ENCODE measurements around the gene VIPR2.

VIPR2 gene

DNA sequence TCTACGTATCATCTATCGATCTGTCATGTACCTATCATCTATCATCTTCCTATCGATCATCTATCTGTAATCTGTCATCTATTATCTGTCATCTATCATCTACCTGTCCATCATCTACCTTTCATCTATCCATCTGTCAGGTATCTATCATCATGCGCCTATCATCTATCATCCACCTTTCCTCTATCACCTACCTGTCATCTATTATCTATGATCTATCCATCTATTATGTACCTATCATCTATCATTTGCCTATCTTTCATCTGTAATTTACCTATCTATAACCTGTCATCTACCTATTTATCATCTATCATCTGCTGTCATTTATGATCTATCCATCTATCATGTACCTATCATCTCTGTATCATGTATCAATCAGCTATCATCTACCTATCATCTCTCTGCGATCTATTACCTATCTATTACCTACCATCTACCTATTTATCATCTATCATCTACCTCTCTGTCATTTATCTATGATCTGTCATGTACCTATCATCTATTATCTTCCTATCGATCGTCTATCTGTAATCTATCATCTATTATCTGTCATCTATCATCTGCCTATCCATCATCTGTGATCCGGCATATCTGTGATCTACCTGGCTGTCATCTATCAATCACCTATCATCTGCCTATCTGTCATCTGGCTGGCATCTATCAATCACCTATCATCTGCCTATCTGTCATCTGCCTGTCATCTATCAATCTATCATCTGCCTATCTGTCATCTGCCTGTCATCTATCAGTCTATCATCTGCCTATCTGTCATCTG, 1.6 kb upstream of the VIPR2 start:
- Histone ChIP-seq H3K18ac (ENCODE audit: low read length) (no peak overlapping the region), H3K36me3 (ENCODE audit: control insufficient read depth in 1 of 2, insufficient read depth in 2 of 2, low read length in 2 of 2) (no peaks in the 10 kb centered on the region), H2AFZ (ENCODE audit: insufficient read depth, low read length, poor library complexity) (no peak overlapping the region), H4K12ac (ENCODE audit: low read depth, low read length) (no peak overlapping the region), H3K14ac (ENCODE audit: low read length) (no peak overlapping the region), H3K4me1 (ENCODE audit: control insufficient read depth in 1 of 2, insufficient read depth in 2 of 2, low read length in 2 of 2) (peaks cover 10 to 16% of the 10 kb centered on the region in 2 experiments), H4K8ac (ENCODE audit: low read depth, low read length) (no peak overlapping the region), H3K9ac (ENCODE audit: low read length) (no peak overlapping the region), H3K23ac (ENCODE audit: low read length) (no peak overlapping the region), H3K79me1 (ENCODE audit: low read length) (no peaks in the 10 kb centered on the region), H3K4me3 (ENCODE audit: low read depth, low read length) (no peak overlapping the region), H2BK120ac (ENCODE audit: insufficient read depth, low read length, poor library complexity) (no peak overlapping the region), H3K4me2 (ENCODE audit: low read length) (no peak overlapping the region), H2AK5ac (ENCODE audit: low read length) (no peak overlapping the region), H3K4ac (ENCODE audit: low read depth, low read length) (no peak overlapping the region), H3K79me2 (ENCODE audit: control insufficient read depth, insufficient read depth, low read length, poor library complexity) (no peaks in the 10 kb centered on the region), H4K91ac (ENCODE audit: low read depth, low read length) (no peak overlapping the region), H3K27me3 (ENCODE audit: insufficient read depth, low read length) (peaks cover 17% of the 10 kb centered on the region), H3K27ac (ENCODE audit: low read depth, low read length) (no peak overlapping the region), H2BK5ac (ENCODE audit: low read depth, low read length, poor library complexity) (no peak overlapping the region), H2BK12ac (ENCODE audit: low read length) (no peak overlapping the region), H3K9me3 (ENCODE audit: insufficient read depth, low read depth, low read length) (peaks cover 8% of the 10 kb centered on the region)
- WGBS (ENCODE audit: extremely low coverage, insufficient coverage, insufficient read length): 100% methylated on average over 4 of the region's 8 CpGs
- DNase-seq: no peak

DNA sequence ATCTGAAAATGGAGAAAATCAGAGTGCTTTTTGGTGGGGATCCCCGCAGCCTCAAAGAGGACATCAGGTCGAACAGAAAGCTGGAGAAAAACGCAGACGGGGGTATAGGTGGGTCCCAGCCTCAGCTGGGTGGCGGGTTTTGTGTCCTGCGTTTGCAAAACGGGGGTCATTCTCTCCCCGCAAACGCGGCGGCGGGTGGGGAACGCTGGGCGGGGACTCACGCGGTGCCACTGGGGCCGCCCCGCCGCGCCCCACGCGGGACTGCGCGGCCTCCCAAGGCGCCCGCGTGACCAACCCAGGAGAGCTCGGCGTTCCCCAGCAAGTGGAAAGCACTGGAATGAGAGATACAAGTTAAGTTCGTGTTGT, 806 bp upstream of the VIPR2 start:
- DNase-seq: no peak
- Histone ChIP-seq H2BK120ac (ENCODE audit: insufficient read depth, low read length, poor library complexity) (no peak overlapping the region), H2BK5ac (ENCODE audit: low read depth, low read length, poor library complexity) (no peak overlapping the region), H3K36me3 (ENCODE audit: control insufficient read depth in 1 of 2, insufficient read depth in 2 of 2, low read length in 2 of 2) (no peaks in the 10 kb centered on the region), H3K27ac (ENCODE audit: low read depth, low read length) (no peak overlapping the region), H3K27me3 (ENCODE audit: insufficient read depth, low read length) (peaks cover 17% of the 10 kb centered on the region), H3K9me3 (ENCODE audit: insufficient read depth, low read depth, low read length) (peaks cover 8% of the 10 kb centered on the region), H3K4ac (ENCODE audit: low read depth, low read length) (no peak overlapping the region), H4K91ac (ENCODE audit: low read depth, low read length) (no peak overlapping the region), H3K4me1 (ENCODE audit: control insufficient read depth in 1 of 2, insufficient read depth in 2 of 2, low read length in 2 of 2) (peaks cover 10 to 15% of the 10 kb centered on the region in 2 experiments), H3K4me2 (ENCODE audit: low read length) (peak overlapping the region; percentile 61), H3K14ac (ENCODE audit: low read length) (no peak overlapping the region), H4K8ac (ENCODE audit: low read depth, low read length) (no peak overlapping the region), H2AFZ (ENCODE audit: insufficient read depth, low read length, poor library complexity) (no peak overlapping the region), H3K9ac (ENCODE audit: low read length) (no peak overlapping the region), H2BK12ac (ENCODE audit: low read length) (no peak overlapping the region), H2AK5ac (ENCODE audit: low read length) (no peak overlapping the region), H3K79me1 (ENCODE audit: low read length) (no peaks in the 10 kb centered on the region), H3K18ac (ENCODE audit: low read length) (no peak overlapping the region), H4K12ac (ENCODE audit: low read depth, low read length) (no peak overlapping the region), H3K23ac (ENCODE audit: low read length) (no peak overlapping the region), H3K79me2 (ENCODE audit: control insufficient read depth, insufficient read depth, low read length, poor library complexity) (no peaks in the 10 kb centered on the region), H3K4me3 (ENCODE audit: low read depth, low read length) (no peak overlapping the region)
- no CpG with 5 or more reads among the region's 30 CpGs for WGBS (ENCODE audit: extremely low coverage, insufficient coverage, insufficient read length)

DNA sequence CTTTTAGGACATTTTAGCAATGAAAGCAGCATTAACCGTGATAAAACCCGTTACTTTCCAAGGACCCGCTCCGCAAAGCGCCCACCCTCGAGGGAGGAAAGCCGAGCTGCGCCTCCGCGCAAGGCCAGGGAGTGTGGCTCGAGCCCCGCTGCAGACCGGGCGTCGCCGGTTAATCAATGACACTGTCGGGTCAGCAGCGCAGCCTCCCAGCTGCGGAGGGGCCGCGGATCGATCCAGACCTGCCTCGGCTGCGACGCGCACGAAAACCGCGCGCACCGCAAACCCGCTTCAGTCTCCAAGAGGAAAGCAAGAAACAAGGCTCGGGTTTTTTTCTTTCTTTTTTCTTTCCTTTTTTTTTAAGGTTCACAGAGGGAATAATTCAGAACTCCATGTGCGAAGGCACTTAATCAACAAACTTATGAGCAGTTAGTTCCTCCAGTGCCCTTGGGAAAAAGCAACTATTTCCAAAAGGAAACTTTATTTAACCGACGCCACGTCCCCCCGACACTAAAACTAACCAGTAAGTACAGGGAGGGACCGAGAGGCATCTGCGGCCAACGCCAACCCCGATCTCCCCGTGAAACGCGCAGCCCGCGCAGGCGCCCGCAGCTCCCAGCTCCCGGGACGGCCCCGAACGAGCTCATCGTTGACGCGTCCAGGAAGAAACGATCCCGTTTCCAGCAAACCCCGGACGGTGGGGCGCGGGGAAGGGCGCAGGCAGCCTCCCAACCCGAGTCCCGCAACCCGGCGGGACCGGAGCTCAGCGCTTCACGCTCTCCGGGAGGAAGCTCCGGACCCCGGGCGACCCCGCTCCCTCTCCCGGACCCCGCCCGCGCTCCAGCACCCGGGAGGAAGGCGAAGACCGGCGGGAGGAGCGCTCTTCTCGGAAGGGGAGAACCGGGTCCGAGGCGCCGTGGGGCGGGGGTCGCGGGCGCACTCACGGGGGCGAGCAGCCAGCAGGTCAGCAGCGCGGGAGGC, 598 bp downstream of the VIPR2 start:
- no peak overlapping the region for H3K23ac ChIP-seq (ENCODE audit: low read length)
- no peak overlapping the region for H3K4ac ChIP-seq (ENCODE audit: low read depth, low read length)
- no peaks in the 10 kb centered on the region for H3K79me1 ChIP-seq (ENCODE audit: low read length)
- no peak overlapping the region for H4K91ac ChIP-seq (ENCODE audit: low read depth, low read length)
- peaks cover 10 to 15% of the 10 kb centered on the region in 2 experiments for H3K4me1 ChIP-seq (ENCODE audit: control insufficient read depth in 1 of 2, insufficient read depth in 2 of 2, low read length in 2 of 2)
- WGBS (ENCODE audit: extremely low coverage, insufficient coverage, insufficient read length): no CpG with 5 or more reads among the region's 97 CpGs
- peak overlapping the region; percentile 54 for H2AFZ ChIP-seq (ENCODE audit: insufficient read depth, low read length, poor library complexity)
- H3K79me2 ChIP-seq (ENCODE audit: control insufficient read depth, insufficient read depth, low read length, poor library complexity): no peaks in the 10 kb centered on the region
- no peak overlapping the region for H3K14ac ChIP-seq (ENCODE audit: low read length)
- no peak overlapping the region for H2BK12ac ChIP-seq (ENCODE audit: low read length)
- peaks cover 8% of the 10 kb centered on the region for H3K9me3 ChIP-seq (ENCODE audit: insufficient read depth, low read depth, low read length)
- H2AK5ac ChIP-seq (ENCODE audit: low read length): no peak overlapping the region
- no peak overlapping the region for H2BK120ac ChIP-seq (ENCODE audit: insufficient read depth, low read length, poor library complexity)
- no peak overlapping the region for H3K9ac ChIP-seq (ENCODE audit: low read length)
- H3K27ac ChIP-seq (ENCODE audit: low read depth, low read length): no peak overlapping the region
- H3K18ac ChIP-seq (ENCODE audit: low read length): no peak overlapping the region
- peak overlapping the region; percentile 67 for H3K4me3 ChIP-seq (ENCODE audit: low read depth, low read length)
- no peak overlapping the region for H4K8ac ChIP-seq (ENCODE audit: low read depth, low read length)
- peak overlapping the region; percentile 78 for H3K4me2 ChIP-seq (ENCODE audit: low read length)
- H3K36me3 ChIP-seq (ENCODE audit: control insufficient read depth in 1 of 2, insufficient read depth in 2 of 2, low read length in 2 of 2): peaks cover 0 to 2% of the 10 kb centered on the region in 2 experiments
- DNase-seq: no peak
- peaks cover 17% of the 10 kb centered on the region for H3K27me3 ChIP-seq (ENCODE audit: insufficient read depth, low read length)
- no peak overlapping the region for H2BK5ac ChIP-seq (ENCODE audit: low read depth, low read length, poor library complexity)
- H4K12ac ChIP-seq (ENCODE audit: low read depth, low read length): no peak overlapping the region

DNA sequence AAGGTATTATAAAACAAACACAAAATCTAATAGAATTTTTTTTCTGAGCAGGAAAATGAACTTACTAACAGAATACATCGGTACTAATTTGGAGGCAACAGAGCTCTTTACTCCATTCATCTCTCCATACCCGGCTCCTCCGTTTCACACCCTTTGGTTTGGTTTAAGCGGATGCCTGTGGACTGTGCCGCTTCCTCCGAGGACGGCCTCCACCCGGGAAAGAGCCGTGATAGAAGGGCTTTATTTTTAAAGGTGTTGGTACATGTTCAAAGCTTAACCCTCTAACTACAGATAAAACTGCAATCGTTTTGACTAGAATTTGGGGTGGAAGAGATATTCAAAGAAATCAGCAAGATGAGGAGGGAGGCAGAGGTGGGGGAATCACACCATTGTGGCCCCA, 1.9 kb downstream of the VIPR2 start:
- WGBS (ENCODE audit: extremely low coverage, insufficient coverage, insufficient read length): no CpG with 5 or more reads among the region's 10 CpGs
- Histone ChIP-seq H3K4ac (ENCODE audit: low read depth, low read length) (no peak overlapping the region), H4K8ac (ENCODE audit: low read depth, low read length) (no peak overlapping the region), H2AK5ac (ENCODE audit: low read length) (no peak overlapping the region), H3K18ac (ENCODE audit: low read length) (no peak overlapping the region), H3K14ac (ENCODE audit: low read length) (no peak overlapping the region), H4K12ac (ENCODE audit: low read depth, low read length) (no peak overlapping the region), H2AFZ (ENCODE audit: insufficient read depth, low read length, poor library complexity) (no peak overlapping the region), H3K23ac (ENCODE audit: low read length) (no peak overlapping the region), H3K79me2 (ENCODE audit: control insufficient read depth, insufficient read depth, low read length, poor library complexity) (no peaks in the 10 kb centered on the region), H3K27me3 (ENCODE audit: insufficient read depth, low read length) (peaks cover 17% of the 10 kb centered on the region), H3K9me3 (ENCODE audit: insufficient read depth, low read depth, low read length) (peaks cover 4% of the 10 kb centered on the region), H4K91ac (ENCODE audit: low read depth, low read length) (no peak overlapping the region), H3K4me2 (ENCODE audit: low read length) (peak overlapping the region; percentile 17), H3K4me1 (ENCODE audit: control insufficient read depth in 1 of 2, insufficient read depth in 2 of 2, low read length in 2 of 2) (peaks cover 7 to 10% of the 10 kb centered on the region in 2 experiments), H3K9ac (ENCODE audit: low read length) (no peak overlapping the region), H3K36me3 (ENCODE audit: control insufficient read depth in 1 of 2, insufficient read depth in 2 of 2, low read length in 2 of 2) (peaks cover 0 to 3% of the 10 kb centered on the region in 2 experiments), H2BK120ac (ENCODE audit: insufficient read depth, low read length, poor library complexity) (no peak overlapping the region), H2BK12ac (ENCODE audit: low read length) (no peak overlapping the region), H2BK5ac (ENCODE audit: low read depth, low read length, poor library complexity) (no peak overlapping the region), H3K4me3 (ENCODE audit: low read depth, low read length) (no peak overlapping the region), H3K27ac (ENCODE audit: low read depth, low read length) (no peak overlapping the region), H3K79me1 (ENCODE audit: low read length) (no peaks in the 10 kb centered on the region)
- no peak for DNase-seq

Measured in trophoblast cell (in vitro differentiated cells and primary cell).